MM.1S (cell line): Measurements from ENCODE around the gene C1orf50.

ENCODE experiments used
- EZH2phosphoT487 ChIP-seq: fragments of 300-600 bp; sonication (generic); IDR thresholded peaks from 2 replicates; pipeline ENCODE4 v1.6.1; 2018; ENCODE audit warnings: antibody characterized with exemption, low read length
- TF ChIP-seq, protein P1 (sequence below): fragments of 300-600 bp; sonication (generic); IDR thresholded peaks from 2 replicates; pipeline ENCODE4 v1.5.1; 2016; ENCODE audit warnings: antibody characterized with exemption, low read length, mixed read lengths

DNA sequence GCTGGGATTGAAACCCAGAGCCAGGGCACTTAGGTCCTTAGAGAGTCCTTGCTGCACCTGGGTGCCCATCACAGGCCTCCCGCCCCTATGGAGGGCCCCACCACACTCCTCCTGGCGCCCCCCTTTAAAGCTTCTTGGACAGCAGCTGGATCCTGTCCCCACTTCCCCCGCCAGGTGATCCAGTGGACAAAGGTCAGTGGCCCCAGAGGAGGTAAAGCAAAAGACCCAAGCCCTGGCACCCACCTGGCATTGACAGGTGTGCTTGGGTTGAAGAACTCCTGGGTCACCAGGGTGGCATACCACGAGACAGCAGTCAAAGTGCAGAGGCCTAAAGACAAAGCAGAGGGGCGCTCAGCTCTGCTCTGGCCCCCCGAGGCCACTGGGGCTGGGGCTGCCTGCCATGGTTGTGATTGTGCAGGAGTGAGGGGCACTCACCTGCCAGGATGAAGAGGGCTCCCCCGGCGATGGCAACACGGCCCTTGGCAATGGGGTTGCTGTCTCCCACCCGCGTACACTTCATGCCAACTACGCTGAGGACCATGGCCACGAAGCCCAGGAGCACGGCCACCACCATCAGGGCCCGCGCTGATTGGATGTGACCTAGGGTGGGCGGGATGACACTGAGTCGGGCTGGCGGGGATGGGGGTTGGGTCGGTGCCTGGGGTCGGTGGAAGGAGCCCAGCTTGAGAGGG, 28.9 kb upstream of the C1orf50 start:
- TF ChIP-seq, protein P1, sequence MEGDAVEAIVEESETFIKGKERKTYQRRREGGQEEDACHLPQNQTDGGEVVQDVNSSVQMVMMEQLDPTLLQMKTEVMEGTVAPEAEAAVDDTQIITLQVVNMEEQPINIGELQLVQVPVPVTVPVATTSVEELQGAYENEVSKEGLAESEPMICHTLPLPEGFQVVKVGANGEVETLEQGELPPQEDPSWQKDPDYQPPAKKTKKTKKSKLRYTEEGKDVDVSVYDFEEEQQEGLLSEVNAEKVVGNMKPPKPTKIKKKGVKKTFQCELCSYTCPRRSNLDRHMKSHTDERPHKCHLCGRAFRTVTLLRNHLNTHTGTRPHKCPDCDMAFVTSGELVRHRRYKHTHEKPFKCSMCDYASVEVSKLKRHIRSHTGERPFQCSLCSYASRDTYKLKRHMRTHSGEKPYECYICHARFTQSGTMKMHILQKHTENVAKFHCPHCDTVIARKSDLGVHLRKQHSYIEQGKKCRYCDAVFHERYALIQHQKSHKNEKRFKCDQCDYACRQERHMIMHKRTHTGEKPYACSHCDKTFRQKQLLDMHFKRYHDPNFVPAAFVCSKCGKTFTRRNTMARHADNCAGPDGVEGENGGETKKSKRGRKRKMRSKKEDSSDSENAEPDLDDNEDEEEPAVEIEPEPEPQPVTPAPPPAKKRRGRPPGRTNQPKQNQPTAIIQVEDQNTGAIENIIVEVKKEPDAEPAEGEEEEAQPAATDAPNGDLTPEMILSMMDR, result no peak
- no peak for TF ChIP-seq EZH2phosphoT487
